Raji (cell line): ENCODE results near the gene TST.

ENCODE experiments used
- POLR2A ChIP-seq: IDR thresholded peaks from 2 replicates; pipeline ENCODE4 v1.6.1; 2011; ENCODE audit warnings: low read depth, low read length, control low read depth; ENCODE audit not compliant: insufficient read depth

TST gene

DNA sequence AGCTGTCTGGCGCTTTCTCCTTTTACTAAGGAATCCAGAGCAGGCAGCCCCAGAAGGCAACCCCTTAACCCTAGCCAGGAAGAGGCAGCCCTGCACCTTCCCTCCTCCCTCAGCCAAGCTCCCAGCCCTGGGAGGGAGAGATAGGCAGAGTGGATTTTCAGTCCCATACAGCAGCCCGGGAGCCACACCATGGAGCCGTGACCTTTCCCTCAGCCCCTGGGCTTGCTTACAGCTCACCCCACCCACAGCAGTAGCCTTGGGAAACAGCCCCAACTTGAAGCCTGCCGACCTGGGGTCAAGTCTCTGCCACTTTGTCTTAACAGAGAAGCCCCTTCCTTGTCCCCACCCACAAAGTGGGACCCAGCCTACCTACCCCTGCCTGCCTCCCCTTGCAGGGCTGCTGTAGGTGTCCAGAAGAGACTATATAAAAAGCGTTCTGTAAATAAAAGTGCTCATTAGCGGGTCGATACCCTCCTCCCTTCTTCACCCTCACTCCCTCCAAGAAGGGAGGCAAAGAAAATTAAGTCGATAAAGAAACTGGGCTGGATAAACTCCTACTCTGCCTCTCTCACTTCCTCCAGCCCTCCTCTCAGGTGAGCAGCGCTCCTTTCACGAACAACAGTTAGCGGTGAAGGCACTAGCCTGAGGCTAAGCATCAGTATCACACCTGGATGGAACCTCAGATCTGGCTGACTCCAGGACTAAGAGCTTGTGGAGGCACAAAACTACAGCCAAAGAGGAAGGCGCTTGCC, 4.2 kb downstream of the TST start:
- TF ChIP-seq POLR2A = no peak

DNA sequence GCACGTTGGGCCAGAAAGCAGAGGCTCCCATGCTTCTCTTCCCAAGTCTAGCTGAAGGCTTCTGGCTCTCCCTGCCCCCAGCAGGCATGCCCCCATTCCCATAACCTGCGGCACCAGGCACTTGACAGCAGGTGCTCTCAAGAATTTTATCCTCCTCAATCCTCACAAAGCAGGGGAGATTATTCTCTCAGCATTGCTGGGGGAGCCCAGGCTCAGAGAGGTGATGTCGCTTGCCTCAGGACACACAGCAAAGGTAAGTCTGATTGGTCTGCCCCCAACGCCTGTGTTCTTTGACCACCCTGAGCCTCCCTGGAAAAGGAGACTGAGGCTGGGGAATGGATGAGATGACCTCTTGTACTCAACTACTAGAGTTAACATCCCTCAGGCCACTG, 4.8 kb downstream of the TST start:
- no peak for TF ChIP-seq POLR2A

DNA sequence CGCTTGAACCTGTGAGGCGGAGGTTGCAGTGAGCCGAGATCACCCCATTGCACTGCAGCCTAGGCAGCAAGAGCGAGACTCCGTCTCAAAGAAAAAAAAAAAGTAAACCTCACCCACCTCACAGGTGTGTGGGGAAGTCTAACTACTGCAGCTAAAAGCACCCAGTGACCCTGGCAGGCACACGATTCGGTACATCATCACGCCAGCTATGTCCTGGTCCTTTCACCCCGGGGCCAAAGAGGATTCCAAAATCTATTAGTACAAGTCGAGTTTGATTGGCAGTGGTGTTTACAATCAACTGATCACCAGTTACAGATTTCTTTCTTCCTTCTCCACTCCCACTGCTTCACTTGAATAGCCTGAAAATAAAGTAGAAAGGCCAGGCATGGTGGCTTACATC, 6.3 kb downstream of the TST start:
- TF ChIP-seq POLR2A = peak; percentile 9; the same call in 1 of the 2 replicates

- TF ChIP-seq POLR2A = peak; percentile 23; the same call in 1 of the 2 replicates
Observed at GRCh38 chr22:37012262-37012904, 6.9 kb downstream of the TST start.

GRCh38 chr22:37011472-37011871, 7.8 kb downstream of the TST start:
- TF ChIP-seq POLR2A = no peak

DNA sequence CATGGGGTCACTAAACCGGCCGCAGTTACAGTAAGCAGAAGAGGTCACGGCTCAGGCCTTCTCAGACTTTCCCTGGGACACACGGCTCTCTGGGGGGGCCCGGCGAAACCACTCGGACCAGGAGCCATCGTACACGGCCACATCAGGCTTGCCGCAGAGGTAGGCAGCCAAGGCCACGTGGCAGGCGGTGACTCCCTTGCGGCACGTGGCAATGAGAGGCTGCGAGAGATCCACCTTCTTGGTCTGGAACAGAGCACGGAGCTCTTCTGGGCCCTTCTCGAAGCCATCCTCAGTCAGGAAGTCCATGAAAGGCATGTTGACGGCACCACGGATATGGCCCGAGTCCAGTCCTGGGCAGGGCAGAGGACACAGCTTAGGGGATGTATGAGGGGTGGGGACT, 8.3 kb downstream of the TST start:
- TF ChIP-seq POLR2A = no peak

- no peak for TF ChIP-seq POLR2A
Observed at GRCh38 chr22:37010174-37010573, 9.1 kb downstream of the TST start.

- no peak for TF ChIP-seq POLR2A
Observed at GRCh38 chr22:37009490-37009889, 9.8 kb downstream of the TST start.

DNA sequence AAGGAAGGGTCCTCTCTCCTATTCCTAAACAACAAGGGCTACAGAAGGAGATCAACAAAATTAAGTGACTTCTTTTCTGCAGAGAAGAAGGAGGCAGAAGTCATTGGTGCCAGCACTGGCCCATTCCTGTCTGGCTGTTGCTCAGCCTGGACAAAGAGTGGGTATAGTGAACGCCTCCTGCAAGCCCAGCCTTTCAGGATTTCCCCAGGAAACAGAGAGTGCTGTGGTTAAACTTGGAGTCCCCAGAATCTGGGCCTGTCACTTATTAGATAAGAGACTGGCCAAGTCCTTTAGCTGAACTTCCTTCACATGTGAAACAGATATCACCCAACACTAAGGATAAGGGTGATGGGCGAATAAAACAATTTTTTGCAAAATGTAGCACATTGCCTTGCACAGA, 10.9 kb downstream of the TST start:
- TF ChIP-seq POLR2A = no peak

DNA sequence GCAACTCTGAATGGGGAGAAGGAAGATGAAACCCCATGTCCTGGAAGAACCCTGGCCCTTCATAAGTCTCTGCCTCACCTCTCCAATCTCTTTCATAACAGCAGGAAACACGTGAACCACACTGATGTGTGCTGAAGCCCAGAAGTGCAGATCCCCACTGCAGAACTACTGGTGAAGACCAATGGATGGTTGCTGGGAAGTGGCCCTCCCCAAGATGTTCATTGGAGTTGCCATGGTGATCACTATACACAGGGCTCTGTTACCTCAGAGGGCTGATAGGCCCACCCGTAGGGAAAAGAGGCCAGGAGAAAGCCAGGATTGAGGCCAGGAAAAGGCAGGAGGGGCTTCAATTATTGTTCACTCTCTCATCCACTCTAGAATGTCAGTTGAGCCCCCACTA, 11.6 kb downstream of the TST start:
- no peak for TF ChIP-seq POLR2A

DNA sequence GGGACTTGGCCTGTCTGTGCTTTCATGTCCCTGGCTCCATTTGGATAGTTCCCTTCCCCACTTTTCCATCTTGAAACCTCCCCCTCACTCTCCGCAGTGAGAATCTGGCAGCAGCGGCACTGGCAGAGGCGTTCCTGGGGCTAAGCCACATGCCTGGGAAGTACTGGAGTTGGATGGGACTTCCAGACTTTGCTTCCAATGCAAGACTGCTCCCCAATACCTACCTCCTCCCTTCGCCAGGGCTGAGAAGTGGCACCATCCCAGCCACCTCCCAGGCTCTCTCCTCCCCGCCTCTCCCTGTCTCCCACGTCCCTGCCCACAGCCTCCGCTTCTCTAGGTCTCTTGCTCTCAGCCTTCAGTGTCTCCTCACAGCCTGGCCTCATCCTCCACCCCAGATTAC, 16.6 kb downstream of the TST start:
- TF ChIP-seq POLR2A = no peak

DNA sequence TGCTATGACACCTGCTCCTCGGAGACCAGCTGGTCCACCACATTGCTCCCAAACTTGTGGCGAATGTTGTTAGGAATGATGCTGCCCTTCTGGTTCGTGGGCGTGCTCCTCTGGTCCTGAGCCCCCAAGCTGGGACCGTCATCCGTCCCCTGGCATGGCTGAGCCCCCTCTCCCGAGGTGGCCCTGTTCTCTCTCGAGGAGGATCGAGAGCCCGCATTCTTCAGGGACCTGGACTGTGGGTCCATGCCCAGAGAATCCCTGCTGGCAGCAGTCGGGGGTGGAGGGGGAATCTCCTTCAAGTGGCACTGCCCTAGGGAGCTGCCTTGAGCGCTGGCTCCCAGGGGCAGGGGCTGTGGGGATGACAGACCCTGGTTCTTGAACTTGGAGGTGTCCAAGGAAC, 17.4 kb downstream of the TST start:
- TF ChIP-seq POLR2A = no peak

DNA sequence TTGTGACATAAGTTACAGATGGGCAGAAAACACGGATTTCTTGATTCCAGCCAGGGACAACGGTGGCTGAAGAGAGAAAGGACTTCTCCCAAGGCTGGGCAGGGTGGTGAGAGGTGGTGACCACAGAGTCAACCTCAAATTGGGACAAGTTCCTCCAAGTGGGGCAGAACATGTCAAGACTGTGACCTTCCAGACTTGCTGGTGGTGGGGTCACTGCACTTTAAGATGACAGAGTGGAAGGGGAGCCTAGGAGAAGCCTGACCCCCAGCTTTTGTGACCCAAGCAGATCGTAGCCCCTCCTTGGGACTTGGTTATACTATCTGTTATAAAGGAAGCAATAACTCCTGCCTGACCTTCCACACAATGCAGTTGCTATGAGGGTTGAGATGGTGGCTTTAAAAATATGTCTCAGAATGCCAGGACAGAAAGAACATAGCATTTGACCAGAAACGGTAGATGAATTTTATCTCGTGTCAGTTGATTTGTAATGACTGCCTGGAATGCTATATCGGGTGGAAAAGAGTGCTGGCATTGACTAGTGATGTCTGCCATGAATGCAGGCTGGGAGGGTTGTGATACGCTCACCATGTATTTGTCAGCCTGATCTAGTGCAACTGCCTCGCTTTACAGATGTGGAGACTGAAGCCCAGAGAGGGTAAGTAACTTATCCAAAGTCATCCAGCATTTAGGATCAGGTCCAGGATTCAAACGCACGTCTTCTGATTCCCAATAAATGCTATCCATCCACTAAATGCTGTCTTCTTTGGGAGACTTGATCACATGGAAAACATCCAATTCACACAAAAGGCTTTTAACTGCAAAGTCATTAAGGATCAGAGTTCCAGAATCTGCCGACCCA, 18.3 kb downstream of the TST start:
- TF ChIP-seq POLR2A = no peak

GRCh38 chr22:36999463-36999862, 19.8 kb downstream of the TST start:
- TF ChIP-seq POLR2A = no peak

GRCh38 chr22:36998620-36999351, 20.5 kb downstream of the TST start:
- no peak for TF ChIP-seq POLR2A
